HepG2 (cell line): ENCODE measurements around the gene COPS9. TPM values are rescaled to one million over a fixed set of nuclear protein-coding genes. Genes with fewer than 3 reads are reported as not detected.

Experiments used
- ATAC-seq: fragments of 200-7000 bp; cut with Tn5 transposase; 3 replicates; pipeline ENCODE4 v1.9.1; 2020; ENCODE audit warnings: mild to moderate bottlenecking, moderate library complexity
- BruUV-seq: library from RNA; stranded (reverse); fragments of 400-500 nt; replicated peaks from 2 replicates; lab custom pipeline; 2021; lab: Mats Ljungman, UMichigan
- CTCF ChIA-PET: fragments of 300-600 bp; formaldehyde crosslinking; extraction: SDS; loops from one replicate; lab custom pipeline; 2021; ENCODE audit warnings: low total read pairs, inconsistent platforms, low intra/inter-chr PET ratio; lab: Yijun Ruan, JAX
- POLR2A ChIA-PET: fragments of 350-600 bp; sonication (Branson Sonifier 250); formaldehyde crosslinking; loops from one replicate; lab custom pipeline; 2020; ENCODE audit warnings: antibody characterized with exemption, inconsistent platforms; lab: Yijun Ruan, JAX
- DNase-seq: peaks from one replicate; pipeline ENCODE4 v3.0.0-alpha.2; 2015; ENCODE audit warnings: low spot score
- FAIRE-seq: peaks from 3 replicates; lab custom pipeline; 2011; peaks lifted over from hg19 to GRCh38; lab: Jason Lieb, UNC
- H2AFZ ChIP-seq: one replicate; pipeline ENCODE4 v1.6.1; 2011; ENCODE audit warnings: low read length, inconsistent platforms
- H3K27ac ChIP-seq: fragments of 300-600 bp; 3 replicates; pipeline ENCODE4 v1.8.0; 2011; ENCODE audit warnings: mixed run types, mild to moderate bottlenecking, mixed read lengths, low read length, inconsistent platforms; ENCODE audit not compliant: insufficient read depth; ENCODE audit errors: extremely low read length
- H3K27me3 ChIP-seq, 2 experiments: fragments of 200-600 bp in 1 of 2; 2 replicates in 1 of 2; 3 replicates in 1 of 2; pipeline versions ENCODE4 v1.6.0 to v1.8.0; 2011; ENCODE audit warnings: low read length in 2 of 2, mild to moderate bottlenecking in 2 of 2, moderate library complexity in 2 of 2, inconsistent platforms in 1 of 2; ENCODE audit not compliant: insufficient read depth in 2 of 2, control insufficient read depth in 1 of 2
- H3K36me3 ChIP-seq, 2 experiments: fragments of 200-600 bp in 1 of 2; replicated peaks in 1 of 2; 2 replicates in 1 of 2; 3 replicates in 1 of 2; pipeline versions ENCODE4 v1.5.1 to v1.8.0; 2011; ENCODE audit warnings: low read length in 2 of 2, inconsistent platforms in 1 of 2; ENCODE audit not compliant: insufficient read depth in 2 of 2, control insufficient read depth in 1 of 2
- H3K4me1 ChIP-seq: 2 replicates; pipeline ENCODE4 v1.5.1; 2012; ENCODE audit warnings: low read length, inconsistent platforms; ENCODE audit not compliant: insufficient read depth
- H3K4me2 ChIP-seq: 2 replicates; pipeline ENCODE4 v1.6.0; 2011; ENCODE audit warnings: low read depth, low read length, inconsistent platforms
- H3K4me3 ChIP-seq, 3 experiments: fragments of 200-600 bp in 1 of 3; sonication (generic), shearing (Covaris generic) in 1 of 3; replicated peaks in 1 of 3; 2 replicates each; pipeline ENCODE4 v1.5.1; 2011 to 2016; ENCODE audit warnings: low read length in 3 of 3, inconsistent platforms in 2 of 3, low read depth in 2 of 3, mild to moderate bottlenecking in 2 of 3, control low read depth in 1 of 3, mixed read lengths in 1 of 3; ENCODE audit not compliant: insufficient read depth in 1 of 3
- H3K79me2 ChIP-seq: one replicate; pipeline ENCODE4 v1.6.1; 2011; ENCODE audit warnings: low read length, inconsistent platforms; ENCODE audit not compliant: insufficient read depth
- H3K9ac ChIP-seq: 2 replicates; pipeline ENCODE4 v1.6.0; 2011; ENCODE audit warnings: mild to moderate bottlenecking, low read depth, low read length, inconsistent platforms; ENCODE audit not compliant: insufficient read depth
- H3K9me3 ChIP-seq: 2 replicates; pipeline ENCODE4 v1.5.1; 2012; ENCODE audit warnings: mild to moderate bottlenecking, low read length
- H4K20me1 ChIP-seq: 2 replicates; pipeline ENCODE4 v1.6.0; 2011; ENCODE audit warnings: inconsistent platforms, mild to moderate bottlenecking, low read length, moderate library complexity; ENCODE audit not compliant: insufficient read depth
- ARID2 ChIP-seq: sonication (generic); formaldehyde crosslinking; IDR thresholded peaks from 2 replicates; pipeline ENCODE4 v1.8.1; 2022; ENCODE audit warnings: mild to moderate bottlenecking, missing genetic modification reagents, borderline replicate concordance
- ATF4 ChIP-seq, 2 experiments: fragments of 450-650 bp in 1 of 2; sonication (generic) in 1 of 2; formaldehyde crosslinking; IDR thresholded peaks; 2 replicates each; pipeline versions ENCODE4 v1.5.0 to v1.8.0; 2020 to 2022; ENCODE audit warnings: mild to moderate bottlenecking in 1 of 2, missing genetic modification reagents in 1 of 2
- BCLAF1 ChIP-seq: fragments of 450-650 bp; IDR thresholded peaks from 2 replicates; pipeline ENCODE4 v1.6.1; 2017; ENCODE audit warnings: mild to moderate bottlenecking
- FOXM1 ChIP-seq: sonication (generic); formaldehyde crosslinking; IDR thresholded peaks from 2 replicates; pipeline ENCODE4 v1.5.0; 2020; ENCODE audit warnings: missing genetic modification reagents
- RAD21 ChIP-seq: fragments of 450-650 bp; formaldehyde crosslinking; IDR thresholded peaks from 2 replicates; pipeline ENCODE4 v1.5.0; 2020; ENCODE audit warnings: mild to moderate bottlenecking
- ZBTB1 ChIP-seq: sonication (generic); formaldehyde crosslinking; IDR thresholded peaks from 2 replicates; pipeline ENCODE4 v1.4.0; 2020; ENCODE audit warnings: missing genetic modification reagents, borderline replicate concordance
- ZNF367 ChIP-seq: sonication (generic); formaldehyde crosslinking; IDR thresholded peaks from 2 replicates; pipeline ENCODE4 v1.4.0; 2020; ENCODE audit warnings: missing genetic modification reagents, borderline replicate concordance
- WGBS: methylation state at CpG from one replicate; pipeline ENCODE4 v1.1.6; 2017; ENCODE audit warnings: low lambda C conversion rate; 5-methylcytosine and 5-hydroxymethylcytosine counted together
- in situ Hi-C: cut with HindIII; loops from 2 replicates; pipeline ENCODE4 v1.10.0; 2017; ENCODE audit warnings: low pct_unique_long_range_greater_than_20kb; ENCODE audit not compliant: extremely low pct_ligation_motif_present
- intact Hi-C: fragments of 100-400 bp; cut with micrococcal nuclease; formaldehyde crosslinking; loops from one replicate; pipeline ENCODE4 v1.10.0; 2022; ENCODE audit not compliant: unreplicated experiment
- polyA plus RNA-seq, 8 experiments: library from polyadenylated mRNA; depleted of rRNA in 3 of 8; stranded (reverse) in 7 of 8; unstranded in 1 of 8; fragments of >200 nt; fragmentation: Illumina TruSeq in 4 of 8; extraction: Trizol in 4 of 8; gene quantifications; 2 replicates each; pipeline versions ENCODE4 v1.2.1 to v1.2.3, GENCODE V29; 2011 to 2016; ENCODE audit warnings: low read depth in 4 of 8, missing spikeins in 1 of 8, mixed read lengths in 1 of 8; ENCODE audit not compliant: insufficient read depth in 1 of 8
- total RNA-seq, 5 experiments: library from RNA; depleted of rRNA; stranded (reverse); fragments of >200 nt; fragmentation: Illumina TruSeq; extraction: Trizol; gene quantifications; 2 replicates each; pipeline ENCODE4 v1.2.3, GENCODE V29; 2016; ENCODE audit warnings: low read depth in 1 of 5

COPS9 gene
- total and polyA plus RNA-seq, 2 of the 13 experiments (the other 11 are each of a cell fraction or from before 2014, with no cell fraction given): 180 to 247 TPM

GRCh38 chr2:240140920-240141319 is 4.8 kb upstream of the COPS9 start:
- peaks cover 27% of the 10 kb centered on the region for H3K4me1 ChIP-seq
- in situ Hi-C loops (loop anchor here (5.0 kb wide), 2 partner anchors 79 to 319 kb away; no protein-coding TSS in a partner anchor), intact Hi-C loops (loop anchor here (10.0 kb wide), 1 partner anchor 206 kb away; no protein-coding TSS in a partner anchor)
- ATAC-seq: no peak
- DNase-seq: no peak
- FAIRE-seq: no peak
- no peak overlapping the region for H3K27ac ChIP-seq
- no peaks in the 10 kb centered on the region for H3K9me3 ChIP-seq
- BruUV-seq: no TSS peak
- TF ChIP-seq RAD21 (CRISPR knock-in tag) (no peak), FOXM1 (no peak), ZBTB1 (CRISPR knock-in tag) (no peak), ATF4 (CRISPR knock-in tag; IDR thresholded peaks at IDR 0.05) (no peak), BCLAF1 (no peak), ARID2 (no peak), ZNF367 (no peak)
- no peak overlapping the region for H3K9ac ChIP-seq
- no peak overlapping the region for H2AFZ ChIP-seq
- H3K27me3 ChIP-seq: peaks cover 11 to 84% of the 10 kb centered on the region in 2 experiments; a peak in 4 of 5 replicates
- peak overlapping the region in 1 of 3 experiments; percentile 27; a peak in 1 of 6 replicates for H3K4me3 ChIP-seq
- H3K79me2 ChIP-seq: peaks cover 1% of the 10 kb centered on the region
- no peaks in the 10 kb centered on the region for H3K36me3 ChIP-seq
- CTCF ChIA-PET: interaction anchor here (0.8 kb wide), 1 partner anchor 80 kb away, joined by 4 read pairs; no protein-coding TSS in a partner anchor
- POLR2A ChIA-PET: no interaction called here
- peak overlapping the region; percentile 42 for H3K4me2 ChIP-seq
- 15% methylated on average over 10 of the region's 11 CpGs for WGBS
- H4K20me1 ChIP-seq: no peaks in the 10 kb centered on the region
